ENCODE results near the gene NUAK2.

Gene NUAK2

GRCh38 chr1:205346956-205347574 lies 25.5 kb upstream of the NUAK2 start:
- no peak for DNase-seq (ENCODE audit: low read depth)

- no peak for DNase-seq (ENCODE audit: low read depth)
Observed at GRCh38 chr1:205345761-205346160, 24.2 kb upstream of the NUAK2 start.

GRCh38 chr1:205344066-205344928 lies 22.8 kb upstream of the NUAK2 start:
- DNase-seq (ENCODE audit: low read depth), result no peak

- DNase-seq (ENCODE audit: low read depth), result no peak
Observed at GRCh38 chr1:205343431-205344065, 22.0 kb upstream of the NUAK2 start.

GRCh38 chr1:205342986-205343385 lies 21.4 kb upstream of the NUAK2 start:
- DNase-seq (ENCODE audit: low read depth), result no peak

GRCh38 chr1:205340676-205341075 lies 19.1 kb upstream of the NUAK2 start:
- no peak for DNase-seq (ENCODE audit: low read depth)

GRCh38 chr1:205339717-205340116 lies 18.2 kb upstream of the NUAK2 start:
- no peak for DNase-seq (ENCODE audit: low read depth)

GRCh38 chr1:205339197-205339702 lies 17.7 kb upstream of the NUAK2 start:
- no peak for DNase-seq (ENCODE audit: low read depth)

- DNase-seq (ENCODE audit: low read depth), result no peak
Observed at GRCh38 chr1:205338011-205338410, 16.5 kb upstream of the NUAK2 start.

- no peak for DNase-seq (ENCODE audit: low read depth)
Observed at GRCh38 chr1:205337481-205337880, 15.9 kb upstream of the NUAK2 start.

- peak; percentile 66 for DNase-seq (ENCODE audit: low read depth)
Observed at GRCh38 chr1:205335692-205336091, 14.1 kb upstream of the NUAK2 start.

- DNase-seq (ENCODE audit: low read depth), result no peak
Observed at GRCh38 chr1:205332015-205332791, 10.7 kb upstream of the NUAK2 start.

GRCh38 chr1:205330150-205330549 lies 8.6 kb upstream of the NUAK2 start:
- DNase-seq (ENCODE audit: low read depth), result no peak

- no peak for DNase-seq (ENCODE audit: low read depth)
Observed at GRCh38 chr1:205329719-205330118, 8.2 kb upstream of the NUAK2 start.

GRCh38 chr1:205328476-205328875 lies 6.9 kb upstream of the NUAK2 start:
- no peak for DNase-seq (ENCODE audit: low read depth)

- no peak for DNase-seq (ENCODE audit: low read depth)
Observed at GRCh38 chr1:205326812-205327466, 5.4 kb upstream of the NUAK2 start.

- DNase-seq (ENCODE audit: low read depth), result peak; percentile 43
Observed at GRCh38 chr1:205325334-205325884, 3.9 kb upstream of the NUAK2 start.

GRCh38 chr1:205324781-205325180 lies 3.2 kb upstream of the NUAK2 start:
- no peak for DNase-seq (ENCODE audit: low read depth)

GRCh38 chr1:205323794-205324193 lies 2.2 kb upstream of the NUAK2 start:
- DNase-seq (ENCODE audit: low read depth), result no peak

- no peak for DNase-seq (ENCODE audit: low read depth)
Observed at GRCh38 chr1:205321959-205322283, 376 bp upstream of the NUAK2 start.
